Dermis microvascular lymphatic vessel endothelial cell (primary cell): Measurements from ENCODE around the gene CCM2. TPM values are rescaled to one million over a fixed set of nuclear protein-coding genes. Genes with fewer than 3 reads are reported as not detected.

Experiments
- DNase-seq, 2 donors: peaks; one replicate each; pipeline versions ENCODE4 v3.0.0 to v3.0.0-alpha.2; 2010; ENCODE audit warnings: low read depth in 2 of 2
- total RNA-seq: library from RNA; depleted of rRNA; stranded (reverse); fragments of >200 nt; gene quantifications from 2 replicates; pipeline ENCODE4 v1.2.1, GENCODE V29; 2014

Gene CCM2
- total RNA-seq = 44.4 and 63.2 TPM in 2 replicates

DNA sequence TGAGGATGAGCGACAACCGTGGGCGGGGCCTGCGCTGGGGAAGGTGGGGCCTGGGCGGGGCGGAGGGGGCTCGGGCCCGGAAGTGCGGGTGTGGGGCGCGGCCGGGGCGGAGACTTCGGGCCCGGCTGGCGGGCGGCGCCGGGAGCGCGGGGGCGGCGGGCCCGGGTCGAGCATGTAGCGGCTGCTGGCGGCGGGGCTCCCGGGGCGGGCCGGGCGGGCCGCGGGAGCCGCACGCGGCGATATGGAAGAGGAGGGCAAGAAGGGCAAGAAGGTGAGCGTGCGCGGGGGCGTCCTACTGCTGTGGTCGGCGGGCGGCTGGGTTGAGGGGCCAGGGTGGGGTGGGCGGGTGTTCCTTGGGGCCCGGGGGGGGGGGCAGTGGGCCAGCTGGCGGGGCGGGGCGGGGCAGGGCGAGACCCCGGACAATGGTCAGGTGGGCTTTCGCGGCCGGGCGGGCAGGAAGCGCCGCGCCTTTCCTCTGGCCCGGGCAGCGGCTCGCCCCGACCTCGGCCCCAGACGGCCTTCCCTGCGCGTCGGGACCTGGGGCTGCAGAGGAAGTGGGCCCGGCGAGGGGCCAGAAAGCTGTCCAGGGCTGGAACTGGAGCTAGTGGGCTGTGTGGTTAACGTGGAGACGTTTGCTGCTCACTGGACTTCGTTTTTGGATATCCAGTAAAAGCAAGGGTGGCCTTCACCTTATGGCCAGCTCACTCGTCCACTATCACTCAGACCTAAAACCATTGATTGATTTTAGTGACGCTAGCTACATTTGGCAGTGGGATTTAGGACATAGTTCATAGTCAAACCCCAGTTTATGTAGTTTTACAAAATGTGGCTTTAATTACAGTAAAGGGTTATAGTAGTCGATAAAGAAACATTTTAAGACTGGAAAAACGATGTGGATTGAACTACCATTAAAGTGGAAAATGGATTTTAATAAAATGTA lies at the start of gene CCM2:
Gene CCM2, plus strand, starts transcription at position 109 of the 940 bp plus-strand sequence. Its CDS starts 133 bp downstream, at position 242.
- peak in 1 of 2 donors; percentile 62 for DNase-seq

DNA sequence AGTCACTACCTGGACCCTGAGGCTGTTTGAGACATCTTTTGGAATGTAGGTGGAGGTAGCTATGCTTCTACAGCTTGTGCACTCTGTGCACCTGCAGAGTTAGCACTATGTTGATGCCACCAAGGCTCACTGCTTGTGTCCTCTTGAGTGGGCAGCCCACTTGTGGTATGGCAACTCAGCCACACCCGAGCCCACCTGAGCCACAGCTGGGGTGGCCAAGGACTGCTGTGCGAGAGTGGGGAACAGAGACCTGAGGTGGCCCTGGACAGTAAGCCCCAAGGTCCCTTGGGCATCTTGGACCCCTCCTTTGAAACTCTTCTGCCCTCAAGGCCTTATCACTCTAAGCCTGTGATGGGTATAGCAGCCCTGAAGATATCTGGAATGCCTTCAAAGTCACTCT lies 46.8 kb upstream of the CCM2 start:
- DNase-seq = no peak

DNA sequence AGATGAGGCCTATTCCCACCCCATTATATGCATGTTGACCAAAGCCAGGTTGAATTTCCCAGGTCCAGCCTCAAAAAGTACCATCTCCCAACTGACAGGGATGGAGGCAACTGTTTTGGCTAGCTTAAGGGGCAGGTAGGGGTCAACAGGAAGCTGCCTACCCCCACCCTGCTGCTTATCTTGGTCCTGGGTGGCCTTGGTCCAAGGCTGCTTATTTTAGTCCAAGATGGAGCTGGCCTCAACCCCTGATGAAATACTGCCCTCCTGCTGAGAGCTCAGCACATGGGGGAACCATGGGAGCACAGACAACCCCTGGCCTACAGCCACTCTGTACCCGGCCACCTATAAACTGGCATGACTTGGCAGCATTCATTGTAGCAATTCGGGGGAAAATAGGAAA lies 44.3 kb upstream of the CCM2 start:
- DNase-seq = no peak

DNA sequence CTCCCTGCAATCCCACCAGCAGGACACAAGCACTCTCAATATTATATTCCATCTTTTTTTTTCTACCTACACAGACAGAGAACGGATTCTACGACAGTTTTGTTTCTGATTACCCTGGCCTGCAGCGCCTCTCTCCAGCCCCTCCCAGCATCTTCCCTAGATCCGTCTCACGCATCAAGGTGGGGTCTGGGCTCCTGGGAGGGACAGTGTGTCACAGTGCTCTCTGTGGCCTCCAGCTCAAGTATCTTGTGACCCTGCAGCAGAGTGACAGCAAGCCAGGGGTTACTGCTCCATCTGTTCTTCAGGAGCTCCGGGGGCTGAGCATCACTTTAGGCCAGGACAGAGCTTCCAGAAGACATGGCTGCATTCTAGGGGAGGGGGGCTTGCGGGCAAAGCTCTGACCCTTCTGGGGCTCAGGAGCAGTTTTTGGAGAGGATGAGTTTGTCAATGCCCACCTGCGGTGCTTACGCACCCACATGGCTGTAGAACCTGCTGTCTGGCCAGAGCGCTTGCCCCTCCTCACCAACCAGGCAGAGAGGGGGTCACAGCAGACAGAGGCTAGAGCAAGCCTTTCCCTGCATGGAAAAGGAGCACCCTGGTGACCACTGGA lies 43.7 kb upstream of the CCM2 start:
- DNase-seq = no peak

DNA sequence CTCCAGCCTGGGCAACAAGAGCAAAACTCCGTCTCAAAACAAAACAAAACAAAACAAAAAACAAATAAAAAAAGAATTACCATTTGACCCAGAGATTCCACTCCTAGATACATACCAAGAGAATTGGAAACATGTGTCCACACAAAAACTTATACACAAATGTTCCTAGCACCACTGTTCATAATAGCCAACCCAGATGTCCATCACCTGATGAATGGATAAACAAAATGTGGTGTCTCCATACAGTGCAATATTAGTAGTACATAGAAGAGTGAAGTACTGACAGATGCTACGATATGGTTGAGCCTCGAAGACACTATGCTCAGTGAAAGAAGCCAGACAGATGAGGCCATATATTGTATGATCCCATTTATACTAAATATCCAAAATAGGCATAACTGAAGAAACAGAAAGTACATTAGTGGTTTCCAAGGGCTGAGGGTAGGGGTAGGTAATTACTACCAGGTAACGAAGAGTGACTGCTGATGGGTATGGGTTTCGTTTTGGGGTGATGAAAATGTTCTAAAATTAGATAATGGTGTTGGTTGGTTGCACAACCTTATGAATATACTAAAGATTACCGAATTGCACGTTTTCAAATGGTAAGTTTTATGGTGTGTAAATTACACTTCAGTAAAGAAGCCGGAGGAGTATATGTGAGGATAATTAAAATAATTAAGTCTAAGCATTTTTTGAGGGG lies 41.2 kb upstream of the CCM2 start:
- no peak for DNase-seq

DNA sequence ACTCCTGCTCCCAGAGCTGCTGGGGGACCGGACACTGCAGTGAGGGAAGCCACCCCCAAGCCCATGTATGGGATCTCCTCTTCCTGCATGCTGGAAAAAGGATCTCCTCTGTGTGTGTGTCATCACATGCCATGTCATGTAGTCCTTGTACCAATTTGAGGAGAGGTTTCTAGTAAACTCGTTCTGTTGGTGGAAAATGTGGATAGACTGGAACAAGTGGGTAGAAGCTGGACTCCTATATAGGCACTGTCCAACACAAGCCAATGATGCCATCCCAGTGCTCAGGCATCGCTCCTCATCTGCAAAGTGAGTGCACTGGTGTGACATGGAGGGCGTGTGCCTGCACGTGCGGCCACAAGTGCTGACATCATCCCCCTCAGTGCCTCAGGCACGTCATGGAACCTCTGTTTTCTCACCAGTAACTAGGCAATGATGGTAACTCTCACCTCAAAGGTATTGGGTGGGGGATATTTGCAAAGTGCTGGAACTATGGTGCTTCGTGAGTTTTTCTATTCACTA lies 40.5 kb upstream of the CCM2 start:
- no peak for DNase-seq

DNA sequence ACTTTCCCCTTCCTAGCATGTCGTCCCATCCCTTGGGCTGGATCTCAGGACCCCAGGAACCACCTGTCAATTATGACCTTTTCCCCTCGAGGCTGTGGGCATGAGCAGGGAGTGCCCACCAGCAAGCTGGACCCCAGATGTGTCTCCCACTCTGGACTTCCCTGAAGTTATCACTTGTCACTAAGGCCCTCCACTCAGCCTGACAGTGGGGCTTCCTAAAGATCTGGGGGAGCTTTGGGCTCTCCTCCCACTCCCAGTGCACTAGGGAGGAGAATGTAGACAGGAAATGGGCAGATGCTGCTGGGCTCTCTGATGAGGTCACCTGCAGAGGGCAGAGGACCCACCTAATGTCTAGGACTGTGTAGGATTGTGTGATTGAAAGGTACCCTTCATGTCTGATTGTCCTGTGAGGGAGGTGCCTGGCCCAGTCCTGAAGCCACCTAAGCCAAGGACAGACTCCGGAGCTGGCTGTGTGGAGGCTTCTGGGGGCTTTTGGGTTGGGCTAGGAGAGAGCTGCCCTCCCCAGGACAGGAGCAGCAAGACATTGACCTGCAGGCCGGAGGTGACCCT lies 39.9 kb upstream of the CCM2 start:
- DNase-seq = no peak

DNA sequence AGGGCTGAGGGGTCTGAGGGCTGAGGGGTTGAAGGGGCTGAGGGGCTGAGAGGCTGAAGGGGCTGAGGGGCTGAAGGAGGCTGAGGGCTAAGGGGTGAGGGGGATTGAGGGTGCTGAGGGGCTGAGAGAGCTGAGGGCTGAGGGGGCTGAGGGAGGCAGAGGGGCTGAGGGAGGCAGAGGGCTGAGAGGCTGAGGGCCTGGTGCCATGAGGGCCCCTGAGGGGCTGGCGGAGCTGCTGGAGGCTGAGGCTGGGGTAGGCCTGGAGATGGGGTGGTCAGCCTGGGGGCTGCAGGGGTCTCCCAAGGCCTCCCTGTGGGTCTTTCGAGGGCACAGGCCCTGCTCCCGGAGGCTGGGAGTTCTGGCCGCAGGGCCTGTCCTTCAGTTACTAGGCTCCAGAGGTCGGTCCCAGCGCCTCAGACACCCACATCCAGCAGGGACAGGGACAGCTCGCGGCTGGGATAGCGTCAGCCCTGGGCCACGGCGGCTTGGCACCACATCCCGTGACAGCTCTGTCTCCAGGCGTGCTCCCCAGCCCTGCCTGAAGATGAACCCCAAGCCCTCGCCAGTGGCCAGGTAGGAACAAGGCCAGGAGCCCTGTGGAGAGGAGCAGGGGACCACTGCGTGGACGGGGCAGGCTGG lies 38.0 kb upstream of the CCM2 start:
- DNase-seq = no peak

DNA sequence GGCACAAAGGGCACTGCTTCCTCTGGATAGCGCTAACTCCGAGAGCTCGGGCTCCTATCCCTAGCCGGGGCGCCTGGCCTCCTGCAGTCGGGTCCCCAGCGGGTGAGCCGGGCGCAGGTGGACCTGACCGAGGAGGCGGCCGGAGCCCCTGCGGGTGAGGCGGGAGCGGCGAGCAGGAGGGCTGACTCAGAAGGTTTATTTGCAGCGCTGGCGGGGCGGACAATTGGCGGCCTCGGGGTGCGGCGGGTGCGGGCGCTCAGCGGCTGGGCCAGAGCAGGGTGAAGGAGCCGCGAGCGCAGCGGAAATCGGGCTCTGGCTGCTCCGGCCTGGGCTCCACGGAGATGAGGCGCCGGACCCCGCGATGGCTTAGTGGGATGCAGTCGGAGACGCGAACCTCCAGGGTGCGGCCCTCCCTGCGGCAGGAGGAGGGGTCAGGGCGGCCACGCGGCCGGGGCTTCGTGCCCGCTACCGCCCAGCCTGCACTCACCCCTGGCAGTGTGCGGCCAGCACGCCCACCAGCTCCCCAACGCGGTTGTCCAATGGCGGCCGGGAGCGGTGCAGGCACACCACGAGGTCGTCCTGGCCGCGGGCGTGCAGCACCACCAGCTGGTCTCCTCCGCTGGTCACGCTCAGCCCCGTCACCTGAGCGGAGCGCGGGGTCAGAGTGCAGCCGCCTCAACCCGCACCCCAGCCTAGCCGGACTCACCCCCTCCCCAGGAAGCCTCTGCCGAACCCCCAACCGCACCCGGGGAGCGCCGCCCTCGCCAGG lies 37.3 kb upstream of the CCM2 start:
- DNase-seq = peak in 1 of 2 donors; percentile 46

DNA sequence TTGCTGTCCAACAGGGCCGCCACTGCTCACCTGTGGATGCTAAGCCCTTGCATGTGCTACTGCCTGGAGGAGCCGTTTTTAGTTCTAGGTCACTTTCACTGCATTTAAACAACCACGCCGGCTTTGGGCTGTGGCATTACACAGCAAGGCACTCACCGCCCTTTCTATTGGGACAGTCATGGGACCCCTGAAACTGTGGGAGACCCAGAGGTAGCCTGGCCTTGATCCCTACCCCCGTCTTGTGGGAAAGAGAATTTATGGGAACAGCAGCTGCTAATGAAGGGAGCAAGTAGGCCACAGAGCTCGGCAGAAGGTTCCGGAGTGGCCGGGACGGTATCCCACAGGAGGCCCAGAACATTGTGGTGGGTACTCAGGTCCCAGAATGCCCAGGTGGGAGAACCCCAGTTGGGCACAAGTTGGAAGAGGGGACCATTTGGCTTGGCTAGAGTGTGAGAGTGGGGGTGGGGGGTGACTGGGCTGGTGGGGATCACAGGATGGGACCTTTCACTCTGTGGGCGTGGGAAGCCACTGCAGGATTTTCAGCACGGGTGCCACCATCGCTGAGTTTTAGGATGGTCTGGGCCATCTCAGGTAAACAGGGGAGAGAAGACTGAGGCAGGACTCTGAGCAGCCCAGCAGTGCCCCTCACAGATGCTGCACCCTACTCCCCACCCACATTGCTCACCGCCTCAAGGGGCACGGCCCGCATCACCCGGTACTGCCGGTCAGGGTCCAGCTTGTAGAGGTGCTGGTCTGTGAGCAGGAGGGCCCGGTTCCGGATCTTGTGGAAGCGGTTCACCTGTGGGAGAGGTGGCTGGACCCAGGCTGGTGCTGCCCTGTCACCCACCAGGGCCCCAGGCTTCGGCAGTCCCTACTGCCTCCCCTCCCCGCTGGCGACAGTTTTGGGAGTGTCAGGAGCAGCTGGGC lies 36.4 kb upstream of the CCM2 start:
- DNase-seq = no peak

DNA sequence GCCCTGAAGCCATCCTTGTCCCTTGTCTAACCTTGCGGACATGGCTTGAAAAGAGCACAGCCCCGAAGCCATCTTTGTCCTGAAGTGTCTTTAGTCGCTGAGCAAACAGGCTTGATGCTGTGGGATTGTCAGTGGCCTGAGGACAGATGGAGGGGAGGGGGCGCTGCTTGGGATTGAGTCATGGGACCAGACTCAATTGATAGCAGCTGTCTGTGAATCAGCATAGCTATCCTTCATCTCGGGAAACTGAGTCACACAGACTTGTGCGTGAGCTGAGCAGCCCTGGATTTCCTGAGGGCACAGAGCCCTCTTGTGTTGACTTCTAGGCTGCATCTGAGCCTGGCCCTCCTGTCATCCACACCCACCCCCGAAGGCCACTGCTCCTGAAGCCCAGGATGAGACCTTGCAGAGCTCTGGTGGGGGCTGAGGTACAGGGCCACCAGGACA lies 35.6 kb upstream of the CCM2 start:
- DNase-seq = peak in 1 of 2 donors; percentile 14

DNA sequence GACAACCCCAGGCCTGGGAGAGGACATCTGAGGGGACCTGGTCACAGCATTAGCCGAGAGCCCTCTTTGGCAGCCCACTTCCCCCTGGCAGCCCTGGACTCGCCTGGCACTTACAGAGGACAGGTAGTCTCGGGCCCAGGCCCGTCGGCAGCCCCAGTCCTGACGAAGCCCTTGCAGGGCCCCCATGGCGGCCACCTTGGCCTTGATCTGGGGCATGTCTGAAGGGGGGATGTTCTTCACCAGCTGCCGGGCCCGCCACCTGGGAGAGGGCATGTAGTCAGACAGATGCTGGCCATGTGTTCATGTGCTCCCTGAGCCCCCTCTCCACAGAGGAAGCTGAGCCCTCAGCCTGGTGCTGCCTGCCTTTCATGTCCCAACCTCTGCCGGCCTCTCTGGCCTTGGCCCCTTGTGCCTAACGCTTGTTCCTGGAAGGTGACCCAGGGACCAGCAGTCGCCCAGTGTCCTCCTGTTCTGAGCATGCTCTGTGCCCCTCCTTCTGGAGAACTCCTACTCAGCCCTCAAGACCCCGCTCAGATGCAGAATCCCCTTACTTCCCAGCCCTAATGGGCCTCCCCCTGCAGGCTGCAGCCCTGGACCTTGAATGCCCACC lies 35.1 kb upstream of the CCM2 start:
- no peak for DNase-seq

DNA sequence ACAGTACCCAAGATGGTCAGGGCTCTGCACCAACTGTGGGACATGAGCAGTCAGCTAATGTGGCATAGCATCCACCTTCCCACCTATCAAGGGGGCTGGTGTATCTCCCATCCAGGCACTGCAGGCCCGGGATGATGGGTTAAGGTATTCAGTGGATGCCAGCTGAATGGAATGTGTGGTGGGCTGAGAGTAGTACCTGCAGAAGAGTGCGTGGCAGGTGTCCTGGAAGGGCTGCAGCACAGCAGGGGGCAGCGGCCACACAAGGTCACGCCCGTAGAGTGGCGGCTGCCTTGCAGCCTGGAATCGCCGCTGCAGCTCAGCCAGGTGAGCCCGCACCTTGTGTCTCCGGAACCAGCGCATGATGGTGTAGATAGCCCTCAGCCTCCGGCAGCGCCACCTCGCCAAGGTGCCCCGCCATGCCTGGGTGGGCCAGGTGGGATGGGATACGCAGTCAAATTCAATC lies 34.5 kb upstream of the CCM2 start:
- DNase-seq = no peak

DNA sequence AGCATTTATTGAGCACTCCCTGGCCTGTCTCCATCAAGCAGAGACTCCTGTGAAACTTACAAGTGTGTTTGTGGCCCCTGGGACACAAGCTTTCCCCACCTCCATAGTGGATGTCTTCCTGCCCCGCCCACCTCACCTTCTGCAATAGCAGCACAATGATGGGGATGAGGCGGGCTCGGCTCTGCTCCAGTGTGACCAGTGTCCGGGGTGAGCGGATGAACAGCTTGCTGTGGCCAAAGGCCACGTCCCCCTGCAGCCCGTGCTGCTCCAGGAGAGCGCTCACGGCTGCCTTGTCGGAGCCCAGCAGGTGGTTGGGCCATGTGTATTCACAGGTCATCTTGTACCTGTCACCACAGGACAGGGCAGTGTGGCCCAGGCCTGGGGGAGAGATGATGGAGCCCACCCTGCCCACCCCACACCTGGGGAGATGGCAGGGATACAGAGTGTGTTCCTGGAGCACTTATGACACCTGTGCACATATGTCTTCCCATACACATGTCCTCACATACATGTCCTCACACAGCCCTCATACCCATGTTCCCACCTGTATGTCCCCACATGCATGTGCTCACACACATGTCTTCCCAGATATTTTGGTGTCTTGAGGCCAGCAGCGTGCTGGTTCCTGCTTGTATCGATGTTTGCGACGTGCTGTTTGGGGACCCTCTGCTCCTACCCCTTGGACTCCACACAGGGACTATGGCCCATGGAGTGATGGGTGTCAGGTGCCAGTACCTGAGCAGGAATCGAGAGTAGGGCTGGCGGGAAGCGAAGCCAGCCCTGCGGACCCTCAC lies 33.9 kb upstream of the CCM2 start:
- DNase-seq = no peak

DNA sequence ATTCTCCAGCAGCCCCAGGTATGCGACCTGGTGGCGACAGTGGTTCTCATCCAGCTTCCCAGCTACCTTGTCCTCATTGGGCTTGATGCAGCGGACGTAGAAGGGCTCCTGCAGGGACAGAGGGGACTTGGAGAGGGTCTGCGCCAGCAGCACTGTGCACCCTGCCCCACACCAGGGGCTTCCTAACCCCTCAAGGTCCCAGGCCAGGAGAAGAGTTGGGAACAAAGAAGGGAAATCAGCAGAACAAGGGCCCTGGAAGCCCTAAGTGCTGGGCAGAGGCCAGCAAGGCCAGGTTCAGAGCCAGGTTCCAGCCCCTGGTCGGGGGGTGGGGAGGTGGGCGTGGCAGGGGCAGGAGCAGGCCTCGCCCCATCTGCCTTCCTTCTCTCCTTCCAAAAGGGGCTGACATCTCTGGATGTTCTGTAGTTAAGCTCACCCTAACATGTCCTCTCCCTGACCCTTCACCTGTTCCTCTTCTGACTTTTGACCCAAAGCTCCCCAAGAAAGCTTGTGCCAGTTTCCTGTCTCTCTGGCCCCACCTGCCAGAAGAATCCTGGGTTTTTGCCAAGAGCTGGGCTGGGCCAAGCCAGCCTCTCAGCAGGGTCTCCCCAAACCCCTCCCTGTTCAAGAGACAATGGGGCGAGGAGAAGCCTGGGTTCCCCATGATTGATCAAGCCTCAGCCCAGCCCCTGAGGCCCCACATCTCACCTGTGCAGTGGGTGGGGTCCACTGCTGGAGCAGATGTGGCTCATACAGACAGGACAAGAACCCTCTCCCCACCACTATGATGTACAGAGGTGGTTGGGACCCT lies 33.1 kb upstream of the CCM2 start:
- no peak for DNase-seq

DNA sequence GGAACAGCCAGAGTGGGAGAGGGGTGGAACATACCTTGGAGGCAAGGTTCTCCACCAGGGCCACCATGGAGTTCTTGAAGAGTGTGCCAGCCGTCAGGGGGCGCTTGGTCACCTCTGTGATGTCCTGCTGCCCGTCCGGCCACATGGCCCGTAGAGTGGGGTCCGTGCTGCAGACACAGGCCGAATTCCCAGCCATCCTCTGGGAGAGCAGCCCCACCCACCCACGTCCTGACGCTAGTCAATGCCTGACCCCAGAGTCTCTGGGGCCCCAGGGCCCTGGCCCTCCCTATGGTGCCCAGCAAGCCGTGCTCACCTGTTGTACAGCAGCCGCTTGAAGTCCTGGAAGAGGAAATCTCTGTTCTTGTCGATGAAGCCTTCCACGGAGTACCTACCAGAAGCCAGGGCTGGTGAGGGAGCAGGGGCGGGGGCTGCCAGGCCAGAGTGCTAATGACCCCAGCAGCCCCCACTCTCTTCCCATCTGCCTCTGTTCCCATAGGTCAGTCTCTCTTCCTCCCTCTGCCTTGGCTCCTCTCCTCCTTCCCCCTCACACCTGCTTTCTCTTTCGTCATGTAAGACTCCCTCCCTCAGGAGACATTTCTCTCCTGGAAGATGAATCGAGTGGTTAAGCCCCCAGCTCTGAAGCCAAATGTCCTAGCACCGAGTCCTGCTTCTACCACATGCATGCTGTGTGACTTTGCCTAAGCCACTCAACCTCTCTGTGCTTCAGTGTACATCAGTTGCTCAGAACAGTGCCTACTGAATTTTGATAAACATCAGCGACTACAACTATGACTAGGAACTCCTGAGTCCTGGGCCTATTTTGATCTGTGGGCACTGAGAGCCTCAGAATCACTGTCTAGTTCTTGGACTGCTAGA lies 32.2 kb upstream of the CCM2 start:
- DNase-seq = peak in 1 of 2 donors; percentile 65
